GM19351 (cell line): ENCODE results near the gene PTPRN2.
"Not testable (repeated sequence)": the region's sequence is repeated elsewhere in the genome, so short reads cannot be mapped to it uniquely, and the experiment has no call there.

Source experiments
- ATAC-seq: cut with Tn5 transposase; IDR thresholded peaks from one replicate; pipeline ENCODE4 v1.9.1; 2021; ENCODE audit warnings: mild to moderate bottlenecking, moderate library complexity; ENCODE audit not compliant: unreplicated experiment

Gene PTPRN2

DNA sequence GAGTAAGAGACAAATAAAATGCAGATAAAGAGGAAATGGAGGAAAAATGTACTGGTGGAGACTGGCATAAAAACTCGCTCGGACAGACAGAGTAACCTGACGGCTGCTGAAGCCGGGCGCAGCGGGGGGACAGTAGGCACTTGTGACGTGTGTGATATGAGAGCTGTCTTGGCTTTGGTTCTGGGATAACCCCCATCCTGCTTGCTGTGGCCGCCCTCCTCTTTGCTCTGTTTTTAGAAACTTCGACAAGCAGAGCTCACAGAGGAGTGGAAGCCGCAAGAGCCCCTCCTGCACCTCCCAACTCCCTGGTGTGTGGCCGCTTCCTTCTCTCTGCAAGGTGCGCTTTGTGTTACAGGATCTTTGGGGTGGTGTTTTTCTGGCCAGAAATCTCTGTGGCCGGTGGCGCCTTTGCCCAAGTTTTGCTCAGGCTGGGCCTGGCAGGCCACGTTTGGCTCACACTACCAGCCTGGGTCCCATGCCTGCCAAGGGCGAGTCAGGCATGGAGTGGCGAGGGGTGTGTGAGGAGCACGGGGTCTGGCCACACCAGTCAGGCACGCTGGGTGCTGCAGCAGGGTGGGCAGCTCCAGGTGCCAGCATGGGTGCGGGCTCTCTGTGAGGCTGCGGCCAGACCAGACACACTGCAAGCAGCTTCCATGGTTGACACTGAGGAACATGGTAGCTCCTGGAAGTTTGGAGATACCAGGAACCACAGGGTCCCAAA lies 982.8 kb downstream of the PTPRN2 start:
- ATAC-seq: no peak

DNA sequence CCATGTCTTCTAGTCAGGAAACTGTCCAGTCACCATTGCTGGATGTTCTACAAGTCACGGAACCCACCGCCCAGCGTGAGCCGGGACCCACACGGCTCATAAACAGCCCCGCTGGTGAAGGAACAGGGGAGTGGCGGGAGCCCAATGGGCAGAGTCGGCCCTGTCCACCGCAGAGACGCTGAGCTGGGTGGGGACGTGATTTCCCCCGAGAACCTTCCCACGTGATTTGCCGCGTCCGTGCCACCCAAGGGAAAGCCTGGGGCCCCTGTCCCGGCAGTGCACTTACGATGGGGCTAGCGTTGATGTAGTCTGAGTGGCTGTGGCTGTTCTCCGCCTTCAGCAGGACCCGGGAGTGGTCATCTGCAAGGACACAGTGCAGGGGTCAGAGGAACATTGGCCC lies 983.9 kb downstream of the PTPRN2 start:
- no peak for ATAC-seq

DNA sequence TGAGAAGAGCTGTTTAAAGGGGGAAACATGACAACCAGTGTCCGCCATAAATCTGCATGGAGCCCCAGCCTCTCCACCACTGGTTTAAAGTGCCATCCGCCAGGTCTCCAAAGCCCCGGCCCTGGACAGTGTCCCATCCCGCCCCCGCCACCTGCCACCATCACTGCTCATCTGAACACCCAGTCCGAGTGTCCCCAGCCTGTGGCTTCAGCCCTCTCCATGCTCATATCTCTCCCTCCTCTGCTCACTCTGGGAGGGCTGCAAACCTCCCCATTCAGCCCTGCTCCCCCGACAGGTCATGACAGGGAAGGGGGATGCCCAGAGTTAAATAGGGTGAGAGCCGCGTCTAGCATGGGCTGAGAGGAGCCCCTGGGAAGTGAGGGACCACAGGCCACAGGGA lies 984.6 kb downstream of the PTPRN2 start:
- ATAC-seq: no peak

- ATAC-seq: no peak
Measured at GRCh38 chr7:157602581-157602980, 985.0 kb downstream of the PTPRN2 start.

DNA sequence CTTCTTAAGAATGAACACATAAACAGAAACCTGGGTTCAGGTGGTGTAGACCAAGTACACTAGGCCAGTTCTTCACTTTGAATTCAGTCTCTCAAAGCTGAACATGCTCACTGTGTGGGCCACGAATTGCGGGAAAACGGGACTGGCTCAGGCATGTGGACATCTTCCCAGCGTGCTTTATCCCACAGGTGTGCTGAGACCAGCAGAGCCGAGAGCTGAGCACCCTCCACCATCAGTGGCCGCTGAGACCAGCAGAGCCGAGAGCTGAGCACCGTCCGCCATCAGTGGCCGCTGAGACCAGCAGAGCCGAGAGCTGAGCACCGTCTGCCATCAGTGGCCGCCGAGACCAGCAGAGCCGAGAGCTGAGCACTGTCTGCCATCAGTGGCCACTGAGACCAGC lies 985.5 kb downstream of the PTPRN2 start:
- ATAC-seq: no peak

- ATAC-seq: no peak
Measured at GRCh38 chr7:157601530-157601929, 986.1 kb downstream of the PTPRN2 start.

- ATAC-seq: no peak
Measured at GRCh38 chr7:157599491-157599890, 988.1 kb downstream of the PTPRN2 start.

DNA sequence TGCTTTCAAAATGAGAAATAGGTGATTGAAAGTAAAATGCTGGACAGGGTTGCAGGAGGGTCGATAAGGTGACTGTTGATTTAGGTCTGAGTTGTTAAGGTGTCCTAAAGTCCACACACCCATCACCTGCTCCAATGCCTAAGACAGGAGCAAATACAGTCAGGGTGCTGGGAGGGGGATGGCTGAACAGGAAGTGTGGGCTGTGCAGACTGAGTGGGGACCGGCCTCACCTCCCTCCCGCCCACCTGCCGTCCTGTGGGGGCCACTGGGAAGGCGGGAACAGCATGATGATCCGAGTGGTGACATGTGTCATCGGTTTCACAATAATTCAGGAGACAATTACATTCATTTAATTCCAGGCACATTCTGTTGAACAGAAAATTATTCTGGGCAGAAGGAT lies 990.1 kb downstream of the PTPRN2 start:
- ATAC-seq: no peak

- no peak for ATAC-seq
Measured at GRCh38 chr7:157596881-157597280, 990.7 kb downstream of the PTPRN2 start.

DNA sequence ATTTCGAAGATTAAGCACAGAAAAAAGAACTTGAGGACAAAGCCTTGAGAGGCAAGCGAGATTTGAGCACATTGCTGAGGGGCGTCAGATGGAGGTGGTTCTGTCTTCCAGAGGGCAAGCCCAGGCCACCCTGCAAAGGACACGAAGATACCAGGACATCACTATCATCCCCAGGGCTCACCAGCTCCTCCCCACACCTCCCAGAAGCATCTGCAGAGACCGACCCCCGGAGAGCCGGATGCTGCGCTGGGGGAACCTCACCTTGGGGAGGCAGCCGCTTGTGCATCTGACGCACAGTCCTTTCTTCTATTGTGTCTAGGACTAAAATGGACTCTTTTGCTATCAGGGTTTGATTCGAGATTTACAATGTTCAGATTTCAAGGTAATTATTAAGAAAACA lies 991.2 kb downstream of the PTPRN2 start:
- no peak for ATAC-seq

GRCh38 chr7:157596026-157596425 lies 991.6 kb downstream of the PTPRN2 start:
- ATAC-seq: no peak

- ATAC-seq: no peak
Measured at GRCh38 chr7:157595086-157595855, 992.4 kb downstream of the PTPRN2 start.

GRCh38 chr7:157594306-157594705 lies 993.3 kb downstream of the PTPRN2 start:
- no peak for ATAC-seq

DNA sequence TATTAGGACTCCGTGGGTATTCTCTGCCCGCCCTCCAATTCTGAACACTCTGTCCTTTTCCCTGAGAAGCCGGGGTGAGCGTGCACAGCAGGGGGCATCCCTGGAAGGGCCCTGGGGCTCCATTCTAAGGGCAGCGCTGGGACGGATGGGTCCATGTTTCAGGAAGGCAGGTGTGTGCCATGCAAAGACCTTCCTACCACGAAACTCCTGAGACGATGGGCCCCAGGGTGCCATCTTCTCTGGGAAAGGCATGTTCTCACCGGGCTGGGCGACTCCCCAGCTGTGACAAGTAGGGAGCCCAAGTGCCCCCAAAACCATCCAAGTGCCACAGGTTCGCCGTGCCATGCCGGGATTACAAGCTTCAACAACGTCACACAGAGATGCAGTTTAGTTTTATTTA lies 994.1 kb downstream of the PTPRN2 start:
- ATAC-seq: no peak

GRCh38 chr7:157592636-157593320 lies 994.8 kb downstream of the PTPRN2 start:
- not testable (repeated sequence) for ATAC-seq

DNA sequence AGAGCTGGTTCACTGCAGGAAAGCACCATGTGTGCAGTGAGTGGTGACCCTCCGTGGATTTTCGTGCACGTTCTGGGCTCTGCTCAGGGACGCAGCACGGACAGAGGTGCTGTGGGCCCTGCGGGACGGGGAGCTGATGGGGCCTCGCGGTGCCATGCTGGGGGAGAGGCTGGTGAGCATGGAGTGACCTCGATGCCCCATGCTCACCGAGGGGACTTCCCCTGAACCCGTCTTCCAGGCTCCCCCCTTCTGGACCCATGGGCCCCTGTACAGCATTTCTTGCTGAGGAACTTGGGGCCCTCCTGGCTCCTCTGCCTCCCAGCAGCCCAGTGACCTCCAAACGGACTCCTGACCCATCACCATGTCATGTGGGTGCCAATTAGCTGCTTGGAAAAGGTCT lies 997.1 kb downstream of the PTPRN2 start:
- ATAC-seq: no peak

GRCh38 chr7:157589680-157590079 lies 997.9 kb downstream of the PTPRN2 start:
- ATAC-seq: no peak

GRCh38 chr7:157587805-157588560 lies 999.6 kb downstream of the PTPRN2 start:
- ATAC-seq: no peak

DNA sequence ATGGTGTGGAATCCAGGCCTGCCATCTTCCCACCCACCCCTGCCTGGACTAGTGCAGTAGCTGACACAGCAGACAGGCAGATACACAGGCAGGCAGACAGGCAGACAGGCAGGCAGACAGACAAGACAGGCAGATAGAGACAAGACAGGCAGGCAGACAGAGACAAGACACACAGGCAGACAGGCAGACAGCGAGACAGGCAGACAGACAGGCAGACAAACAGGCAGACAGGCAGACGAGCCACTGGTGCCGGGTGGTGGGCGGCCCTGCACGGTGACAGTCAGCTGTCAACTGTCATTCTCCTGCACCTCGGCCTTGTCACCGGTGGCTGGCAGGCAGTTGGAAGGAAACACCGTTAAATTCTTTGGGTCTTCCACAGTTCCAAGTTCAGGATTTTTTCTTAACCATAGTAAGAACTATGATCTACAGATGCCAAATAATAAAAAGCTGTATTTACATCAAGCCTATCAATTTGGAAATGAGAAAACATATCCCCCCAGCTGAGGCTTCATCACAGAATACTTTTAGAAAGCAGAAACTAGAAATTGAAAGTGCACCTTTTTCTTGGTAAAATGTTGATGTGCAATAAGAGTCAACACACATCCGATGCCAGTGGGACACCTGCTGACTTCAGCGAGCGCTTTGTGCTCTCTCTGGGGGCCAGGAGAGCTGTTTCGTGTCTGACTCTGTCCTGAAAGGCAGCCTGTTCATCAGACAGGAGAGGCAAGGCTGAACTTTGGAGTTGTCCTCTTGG lies 1000.4 kb downstream of the PTPRN2 start:
- no peak for ATAC-seq

- no peak for ATAC-seq
Measured at GRCh38 chr7:157586426-157586955, 1001.1 kb downstream of the PTPRN2 start.
